Transverse colon (tissue), 4 donors: Measurements from ENCODE around the gene DUSP3.

Experiments
- EP300 ChIP-seq: sonication (generic); formaldehyde crosslinking; IDR thresholded peaks from one replicate; pipeline ENCODE4 v1.6.1; 2017; ENCODE audit warnings: antibody characterized with exemption, low read depth
- POLR2AphosphoS5 ChIP-seq, 3 donors: sonication (generic); formaldehyde crosslinking; IDR thresholded peaks; one replicate each; pipeline ENCODE4 v1.6.1; 2016; ENCODE audit warnings: antibody characterized with exemption in 3 of 3
- TF ChIP-seq, protein P1 (sequence below), 5 experiments: fragments of 200-600 bp in 3 of 5; fragments of 450-650 bp in 2 of 5; sonication (generic) in 3 of 5; IDR thresholded peaks; 1 replicate in 2 of 5; 2 replicates in 3 of 5; pipeline ENCODE4 v1.5.1; 2016 to 2017; ENCODE audit warnings: antibody characterized with exemption in 5 of 5, inconsistent platforms in 3 of 5, mild to moderate bottlenecking in 2 of 5, moderate library complexity in 1 of 5

DNA sequence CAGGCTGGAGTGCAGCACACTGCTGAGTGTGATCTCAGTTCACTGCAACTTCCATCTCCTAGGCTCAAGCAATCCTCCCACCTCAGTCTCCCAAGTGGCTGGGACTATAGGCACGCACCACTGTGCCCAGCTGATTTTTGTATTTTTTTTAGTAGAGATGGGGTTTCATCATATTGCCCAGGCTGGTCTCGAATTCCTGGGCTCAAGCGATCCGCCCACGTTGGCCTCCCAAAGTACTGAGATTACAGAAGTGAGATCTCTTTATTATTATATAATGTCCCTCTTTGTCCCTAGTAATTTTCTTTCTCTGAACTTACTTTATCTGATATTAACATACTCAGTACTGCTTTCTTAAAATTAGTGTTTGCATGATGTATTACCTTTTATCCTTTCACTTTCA lies 9.8 kb upstream of the DUSP3 start:
- no peak for TF ChIP-seq POLR2AphosphoS5 (IDR thresholded peaks at IDR 0.05)
- TF ChIP-seq, protein P1, sequence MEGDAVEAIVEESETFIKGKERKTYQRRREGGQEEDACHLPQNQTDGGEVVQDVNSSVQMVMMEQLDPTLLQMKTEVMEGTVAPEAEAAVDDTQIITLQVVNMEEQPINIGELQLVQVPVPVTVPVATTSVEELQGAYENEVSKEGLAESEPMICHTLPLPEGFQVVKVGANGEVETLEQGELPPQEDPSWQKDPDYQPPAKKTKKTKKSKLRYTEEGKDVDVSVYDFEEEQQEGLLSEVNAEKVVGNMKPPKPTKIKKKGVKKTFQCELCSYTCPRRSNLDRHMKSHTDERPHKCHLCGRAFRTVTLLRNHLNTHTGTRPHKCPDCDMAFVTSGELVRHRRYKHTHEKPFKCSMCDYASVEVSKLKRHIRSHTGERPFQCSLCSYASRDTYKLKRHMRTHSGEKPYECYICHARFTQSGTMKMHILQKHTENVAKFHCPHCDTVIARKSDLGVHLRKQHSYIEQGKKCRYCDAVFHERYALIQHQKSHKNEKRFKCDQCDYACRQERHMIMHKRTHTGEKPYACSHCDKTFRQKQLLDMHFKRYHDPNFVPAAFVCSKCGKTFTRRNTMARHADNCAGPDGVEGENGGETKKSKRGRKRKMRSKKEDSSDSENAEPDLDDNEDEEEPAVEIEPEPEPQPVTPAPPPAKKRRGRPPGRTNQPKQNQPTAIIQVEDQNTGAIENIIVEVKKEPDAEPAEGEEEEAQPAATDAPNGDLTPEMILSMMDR (IDR thresholded peaks at IDR 0.05): no peak
- no peak for TF ChIP-seq EP300
